H1 (cell line): ENCODE results near the gene ZRANB2. TPM values are rescaled to one million over a fixed set of nuclear protein-coding genes. Genes with fewer than 3 reads are reported as not detected.

Experiments used
- CTCF ChIA-PET: fragments of 300-600 bp; sonication (Branson Sonifier 250); formaldehyde crosslinking; loops from one replicate; lab custom pipeline; 2021; ENCODE audit not compliant: partially characterized antibody; lab: Charles Lee
- POLR2A ChIA-PET: fragments of 300-600 bp; sonication (Branson Sonifier 250); formaldehyde crosslinking; loops from one replicate; lab custom pipeline; 2021; ENCODE audit warnings: inconsistent platforms; ENCODE audit not compliant: partially characterized antibody; lab: Charles Lee
- DNase-seq, 2 experiments: peaks; one replicate each; pipeline versions ENCODE4 v3.0.0 to v3.0.0-alpha.2; 2010 to 2022; ENCODE audit warnings: low spot score in 2 of 2, low read depth in 1 of 2, mixed read lengths in 1 of 2
- FAIRE-seq: peaks from 2 replicates; lab custom pipeline; 2011; peaks lifted over from hg19 to GRCh38; lab: Jason Lieb, UNC
- H2AFZ ChIP-seq: 2 replicates; pipeline ENCODE4 v1.8.1; 2012; ENCODE audit warnings: low read length, inconsistent platforms
- H2AK5ac ChIP-seq: 2 replicates; pipeline ENCODE4 v1.6.1; 2013; ENCODE audit warnings: low read depth, low read length
- H2BK120ac ChIP-seq: replicated peaks from 2 replicates; pipeline ENCODE3; 2013; ENCODE audit warnings: low read depth, low read length, inconsistent platforms
- H2BK12ac ChIP-seq: 2 replicates; pipeline ENCODE4 v1.6.1; 2013; ENCODE audit warnings: low read depth, low read length
- H2BK15ac ChIP-seq: 2 replicates; pipeline ENCODE4 v1.6.1; 2013; ENCODE audit warnings: low read length
- H2BK20ac ChIP-seq: 2 replicates; pipeline ENCODE4 v1.6.1; 2013; ENCODE audit warnings: low read length
- H2BK5ac ChIP-seq: 2 replicates; pipeline ENCODE4 v1.6.1; 2013; ENCODE audit warnings: low read depth, low read length
- H3K14ac ChIP-seq: 2 replicates; pipeline ENCODE4 v1.6.1; 2013; ENCODE audit warnings: inconsistent platforms; ENCODE audit not compliant: insufficient read length
- H3K18ac ChIP-seq: 2 replicates; pipeline ENCODE4 v1.6.1; 2013; ENCODE audit warnings: low read length; ENCODE audit errors: extremely low read depth
- H3K23ac ChIP-seq: 2 replicates; pipeline ENCODE4 v1.6.1; 2013; ENCODE audit warnings: inconsistent platforms; ENCODE audit not compliant: insufficient read length
- H3K23me2 ChIP-seq: 2 replicates; pipeline ENCODE4 v1.6.1; 2013; ENCODE audit warnings: low read depth, low read length
- H3K27ac ChIP-seq: 2 replicates; pipeline ENCODE4 v1.6.1; 2011; ENCODE audit warnings: low read depth, low read length, inconsistent platforms
- H3K27me3 ChIP-seq, 4 experiments: replicated peaks in 1 of 4; 1 replicate in 1 of 4; 2 replicates in 3 of 4; pipeline versions ENCODE4 v1.6.1 to v1.8.1; 2011 to 2013; ENCODE audit warnings: low read length in 3 of 4, mild to moderate bottlenecking in 3 of 4, inconsistent platforms in 2 of 4, mixed read lengths in 2 of 4, moderate library complexity in 1 of 4; ENCODE audit not compliant: control insufficient read depth in 3 of 4, insufficient read depth in 3 of 4; ENCODE audit errors: extremely low read depth in 1 of 4
- H3K36me3 ChIP-seq, 4 experiments: 2 replicates each; pipeline versions ENCODE4 v1.6.1 to v1.8.1; 2011 to 2013; ENCODE audit warnings: mild to moderate bottlenecking in 4 of 4, low read length in 3 of 4, moderate library complexity in 2 of 4, control low read depth in 1 of 4, inconsistent platforms in 1 of 4; ENCODE audit not compliant: insufficient read depth in 4 of 4, control insufficient read depth in 2 of 4
- H3K4ac ChIP-seq: replicated peaks from 2 replicates; pipeline ENCODE3; 2013; ENCODE audit warnings: low read length, low read depth, mixed read lengths, inconsistent platforms; ENCODE audit not compliant: insufficient read length
- H3K4me1 ChIP-seq, 4 experiments: replicated peaks in 1 of 4; 1 replicate in 1 of 4; 2 replicates in 3 of 4; pipeline versions ENCODE4 v1.6.1 to v1.8.1; 2011 to 2013; ENCODE audit warnings: low read length in 3 of 4, inconsistent platforms in 2 of 4, mixed read lengths in 1 of 4; ENCODE audit not compliant: insufficient read depth in 4 of 4, control insufficient read depth in 3 of 4
- H3K4me2 ChIP-seq, 2 experiments: 2 replicates each; pipeline versions ENCODE4 v1.6.1 to v1.8.1; 2011 to 2013; ENCODE audit warnings: low read depth in 2 of 2, low read length in 2 of 2, control low read depth in 1 of 2, inconsistent platforms in 1 of 2, mild to moderate bottlenecking in 1 of 2; ENCODE audit not compliant: insufficient read depth in 1 of 2
- H3K4me3 ChIP-seq, 4 experiments: fragments of 200-600, 300-600 bp in 1 of 4; sonication (generic), shearing (Covaris generic), sonication (Bioruptor Twin) in 1 of 4; 2 replicates each; pipeline versions ENCODE4 v1.5.1 to v1.8.1; 2011 to 2016; ENCODE audit warnings: low read length in 4 of 4, low read depth in 3 of 4, control low read depth in 2 of 4, inconsistent platforms in 2 of 4, mild to moderate bottlenecking in 2 of 4, mixed read lengths in 1 of 4, moderate library complexity in 1 of 4; ENCODE audit not compliant: insufficient read depth in 2 of 4; ENCODE audit errors: extremely low read depth in 1 of 4
- H3K56ac ChIP-seq: replicated peaks from 2 replicates; pipeline ENCODE3; 2013; ENCODE audit warnings: low read depth, mild to moderate bottlenecking, mixed read lengths, low read length, inconsistent platforms; ENCODE audit not compliant: insufficient read length
- H3K79me1 ChIP-seq: 2 replicates; pipeline ENCODE4 v1.6.1; 2013; ENCODE audit warnings: low read depth, low read length, control low read depth
- H3K79me2 ChIP-seq, 2 experiments: 2 replicates each; pipeline versions ENCODE4 v1.6.1 to v1.8.1; 2012 to 2013; ENCODE audit warnings: low read length in 2 of 2, mild to moderate bottlenecking in 2 of 2, inconsistent platforms in 1 of 2; ENCODE audit not compliant: insufficient read depth in 2 of 2, control insufficient read depth in 1 of 2
- H3K9ac ChIP-seq, 4 experiments: replicated peaks in 1 of 4; 1 replicate in 1 of 4; 2 replicates in 3 of 4; pipeline versions ENCODE4 v1.6.1 to v1.8.1; 2011 to 2013; ENCODE audit warnings: low read depth in 3 of 4, low read length in 3 of 4, control low read depth in 2 of 4, mild to moderate bottlenecking in 2 of 4, moderate library complexity in 2 of 4, inconsistent platforms in 1 of 4; ENCODE audit errors: extremely low read depth in 1 of 4
- H3K9me3 ChIP-seq, 2 experiments: 2 replicates each; pipeline versions ENCODE4 v1.6.1 to v1.8.1; 2012 to 2013; ENCODE audit warnings: mild to moderate bottlenecking in 2 of 2, moderate library complexity in 2 of 2, control low read depth in 1 of 2, inconsistent platforms in 1 of 2, low read depth in 1 of 2, low read length in 1 of 2, mixed read lengths in 1 of 2; ENCODE audit not compliant: insufficient read depth in 2 of 2
- H4K20me1 ChIP-seq, 2 experiments: replicated peaks in 1 of 2; 2 replicates each; pipeline versions ENCODE3 to v1.8.1; 2011 to 2013; ENCODE audit warnings: inconsistent platforms in 2 of 2, low read length in 2 of 2, mild to moderate bottlenecking in 1 of 2; ENCODE audit not compliant: insufficient read depth in 2 of 2, control insufficient read depth in 1 of 2
- H4K5ac ChIP-seq: 2 replicates; pipeline ENCODE4 v1.6.1; 2013; ENCODE audit warnings: low read length, low read depth, mixed read lengths, inconsistent platforms; ENCODE audit not compliant: insufficient read length
- H4K8ac ChIP-seq: 2 replicates; pipeline ENCODE4 v1.8.0; 2013; ENCODE audit warnings: mild to moderate bottlenecking, moderate library complexity, low read length, inconsistent platforms; ENCODE audit not compliant: insufficient read depth; ENCODE audit errors: extremely low read depth
- H4K91ac ChIP-seq: replicated peaks from 2 replicates; pipeline ENCODE3; 2013; ENCODE audit warnings: low read length, mixed read lengths, inconsistent platforms; ENCODE audit not compliant: insufficient read length
- CTCF ChIP-seq, 3 experiments: IDR thresholded peaks; 1 replicate in 2 of 3; 2 replicates in 1 of 3; pipeline versions ENCODE4 v1.5.1 to v1.6.1; 2011; ENCODE audit warnings: low read length in 3 of 3, mild to moderate bottlenecking in 3 of 3, inconsistent platforms in 2 of 3, low read depth in 1 of 3, moderate library complexity in 1 of 3; ENCODE audit not compliant: insufficient read depth in 1 of 3; ENCODE audit errors: control extremely low read depth in 1 of 3
- NRF1 ChIP-seq: IDR thresholded peaks from 2 replicates; pipeline ENCODE4 v1.6.1; 2011; ENCODE audit warnings: mild to moderate bottlenecking, low read depth, low read length, improper control_type of control experiment
- RAD21 ChIP-seq, 2 experiments: IDR thresholded peaks in 1 of 2; conservative IDR thresholded peaks in 1 of 2; 2 replicates each; pipeline ENCODE4 v1.6.1; 2011; ENCODE audit warnings: low read depth in 2 of 2, low read length in 2 of 2, improper control_type of control experiment in 1 of 2, inconsistent platforms in 1 of 2, mild to moderate bottlenecking in 1 of 2, moderate library complexity in 1 of 2
- WGBS, 2 experiments: shearing (Covaris generic) in 1 of 2; methylation state at CpG; one replicate each; pipeline versions ENCODE4 v1.1.6 to v1.1.7; 2013 to 2015; ENCODE audit warnings: low lambda C conversion rate in 2 of 2, mixed read lengths in 2 of 2, inconsistent platforms in 1 of 2, low coverage in 1 of 2, missing lambda C conversion rate in 1 of 2; ENCODE audit not compliant: insufficient replicate concordance in 2 of 2, insufficient coverage in 1 of 2, insufficient read length in 1 of 2; ENCODE audit errors: extremely low coverage in 1 of 2, missing lambda C conversion rate in 1 of 2; 5-methylcytosine and 5-hydroxymethylcytosine counted together
- polyA plus RNA-seq, 7 experiments: library from polyadenylated mRNA; depleted of rRNA in 3 of 7; stranded (reverse) in 5 of 7; unstranded in 2 of 7; fragments of >200 nt in 5 of 7; fragments of 200-250 nt in 2 of 7; gene quantifications; 1 replicate in 5 of 7; 2 replicates in 1 of 7; 4 replicates in 1 of 7; pipeline versions ENCODE4 v1.2.1 to v1.2.3, GENCODE V29; 2011 to 2013; ENCODE audit warnings: missing spikeins in 2 of 7, mixed read lengths in 2 of 7
- total RNA-seq: library from RNA; stranded (reverse); fragmentation: NEBNext Ultra II Directional; extraction: Animal tissue kit (Norgen Biotek cat#: 25700); gene quantifications from 2 replicates; pipeline ENCODE4 v1.2.1, GENCODE V29; 2021

Gene ZRANB2
- total and polyA plus RNA-seq, 2 of the 8 experiments (the other 6 are each of a cell fraction or from before 2014, with no cell fraction given) = 35.8 to 103 TPM

GRCh38 chr1:71093938-71094337, 13.1 kb upstream of the ZRANB2 start:
- no peak overlapping the region for H3K9ac ChIP-seq
- H3K27ac ChIP-seq = no peak overlapping the region
- ChIA-PET POLR2A (no interaction called here), CTCF (interaction anchor here (1.7 to 2.2 kb wide), 4 partner anchors 10 to 264 kb away, joined by 4 to 6 read pairs (median 4); partner anchors contain the start of gene ZRANB2)
- H4K8ac ChIP-seq = no peak overlapping the region
- no peaks in the 10 kb centered on the region for H3K79me2 ChIP-seq
- no peak overlapping the region for H2BK12ac ChIP-seq
- H3K4me1 ChIP-seq = no peaks in the 10 kb centered on the region
- TF ChIP-seq RAD21 (IDR thresholded peaks at IDR 0.05 in 1 of 2, conservative IDR thresholded peaks at IDR 0.05 in 1 of 2; ENCODE audit: low read depth in 2 of 2, low read length in 2 of 2) = peak in 1 of 2 experiments; percentile 34; a peak in 3 of 4 replicates
- no peak for TF ChIP-seq NRF1
- TF ChIP-seq CTCF (IDR thresholded peaks at IDR 0.05; ENCODE audit: control extremely low read depth in 1 of 3, insufficient read depth in 1 of 3, low read depth in 1 of 3, low read length in 3 of 3) = peak in 1 of 3 experiments; percentile 5; a peak in 1 of 4 replicates
- H3K23ac ChIP-seq = no peak overlapping the region
- H4K20me1 ChIP-seq = no peaks in the 10 kb centered on the region
- FAIRE-seq (no peak), DNase-seq (no peak)
- no peaks in the 10 kb centered on the region for H3K36me3 ChIP-seq
- no peak overlapping the region for H3K4ac ChIP-seq
- WGBS, 2 experiments = 96% methylated on average over 1 of the region's 1 CpG; no CpG with 5 or more reads in 1 of the 2 experiments
- no peak overlapping the region for H2BK120ac ChIP-seq
- H3K14ac ChIP-seq = no peak overlapping the region
- no peaks in the 10 kb centered on the region for H3K23me2 ChIP-seq
- no peak overlapping the region for H2BK20ac ChIP-seq
- H3K4me3 ChIP-seq = no peak overlapping the region
- no peak overlapping the region for H3K4me2 ChIP-seq
- H4K91ac ChIP-seq = no peak overlapping the region
- no peak overlapping the region for H2AFZ ChIP-seq
- H2AK5ac ChIP-seq = no peak overlapping the region
- no peak overlapping the region for H3K56ac ChIP-seq
- H2BK15ac ChIP-seq = no peak overlapping the region
- no peaks in the 10 kb centered on the region for H3K9me3 ChIP-seq
- no peak overlapping the region for H4K5ac ChIP-seq
- no peak overlapping the region for H2BK5ac ChIP-seq
- no peak overlapping the region for H3K18ac ChIP-seq
- H3K27me3 ChIP-seq = no peaks in the 10 kb centered on the region
- no peaks in the 10 kb centered on the region for H3K79me1 ChIP-seq
